GOT3 (cell line): ENCODE data around the gene PPARD.
"Not testable (repeated sequence)": the region's sequence is repeated elsewhere in the genome, so short reads cannot be mapped to it uniquely, and the experiment has no call there.

Experiments used
- DNase-seq: peaks from one replicate; lab custom pipeline; 2025; ENCODE audit warnings: mixed read lengths; lab: John Stamatoyannopoulos, UW

Gene PPARD

DNA sequence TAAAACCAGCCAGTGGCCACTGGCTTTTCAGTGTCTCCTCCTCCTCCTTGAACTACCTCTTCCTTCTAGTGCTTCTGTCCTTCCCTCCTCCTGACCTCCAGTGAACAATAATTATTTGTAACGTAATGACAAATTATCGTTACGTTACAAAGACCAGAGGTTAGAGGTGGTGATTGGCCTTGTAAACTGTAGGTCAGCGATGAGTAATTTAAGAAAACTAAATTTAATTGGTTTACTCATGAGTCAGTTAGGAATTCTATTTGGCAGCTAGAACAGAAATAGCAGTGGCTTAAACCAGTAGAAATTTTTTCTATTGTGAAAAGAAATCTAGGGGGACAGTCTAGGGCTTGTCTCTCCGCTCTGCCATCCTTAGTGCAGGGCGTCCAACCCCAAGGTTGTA is 38.8 kb downstream of the PPARD start:
- DNase-seq: no peak

DNA sequence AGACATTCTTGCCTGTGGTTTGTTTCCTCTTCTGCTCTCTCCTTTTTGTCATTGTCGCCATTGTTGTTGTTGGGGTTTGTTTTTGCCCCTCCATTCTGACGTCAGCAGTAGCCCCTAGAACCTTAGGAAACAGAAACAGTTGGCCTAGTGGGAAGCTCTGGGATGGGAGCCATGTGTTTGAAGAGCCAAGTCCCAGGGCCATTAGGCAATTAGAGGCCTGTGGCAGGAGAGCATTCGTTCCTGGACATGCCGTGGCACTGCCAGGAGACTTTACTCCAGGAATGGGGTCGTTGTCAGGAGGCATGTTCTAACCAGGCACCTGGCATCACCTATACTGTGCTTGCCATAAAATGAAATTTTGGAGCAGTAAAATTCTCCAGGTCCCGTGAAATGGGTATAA is 39.7 kb downstream of the PPARD start:
- DNase-seq: no peak

DNA sequence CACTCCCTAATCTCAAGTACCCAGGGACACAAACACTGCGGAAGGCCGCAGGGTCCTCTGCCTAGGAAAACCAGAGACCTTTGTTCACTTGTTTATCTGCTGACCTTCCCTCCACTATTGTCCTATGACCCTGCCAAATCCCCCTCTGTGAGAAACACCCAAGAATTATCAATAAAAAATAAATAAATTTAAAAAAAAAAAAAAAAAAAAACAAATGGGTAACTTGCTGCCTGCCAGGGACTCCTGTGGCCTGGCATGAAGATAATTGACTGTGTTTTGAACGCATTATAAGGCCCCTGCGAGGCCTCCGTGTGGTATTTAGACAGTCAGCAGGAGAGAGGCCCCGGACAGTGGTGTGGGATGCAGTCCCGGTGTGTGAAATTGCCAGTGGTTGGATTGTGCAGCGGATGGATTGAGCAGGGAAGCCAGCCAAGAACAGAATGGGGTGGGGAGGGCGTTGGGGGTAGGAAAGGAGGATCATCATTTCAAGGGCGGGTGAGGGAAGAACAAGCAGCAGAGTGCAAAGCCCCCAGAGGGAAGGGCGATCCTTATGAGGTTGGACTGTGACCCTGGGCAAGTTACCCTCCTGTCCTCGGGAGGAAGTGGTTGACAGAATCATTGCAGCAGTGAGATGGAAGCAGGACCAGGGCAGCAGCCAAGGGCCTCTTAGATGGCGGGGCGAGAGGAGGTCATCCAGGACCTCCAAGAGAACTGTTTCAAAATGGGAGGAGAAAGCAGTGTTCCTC is 43.3 kb downstream of the PPARD start:
- no peak for DNase-seq

DNA sequence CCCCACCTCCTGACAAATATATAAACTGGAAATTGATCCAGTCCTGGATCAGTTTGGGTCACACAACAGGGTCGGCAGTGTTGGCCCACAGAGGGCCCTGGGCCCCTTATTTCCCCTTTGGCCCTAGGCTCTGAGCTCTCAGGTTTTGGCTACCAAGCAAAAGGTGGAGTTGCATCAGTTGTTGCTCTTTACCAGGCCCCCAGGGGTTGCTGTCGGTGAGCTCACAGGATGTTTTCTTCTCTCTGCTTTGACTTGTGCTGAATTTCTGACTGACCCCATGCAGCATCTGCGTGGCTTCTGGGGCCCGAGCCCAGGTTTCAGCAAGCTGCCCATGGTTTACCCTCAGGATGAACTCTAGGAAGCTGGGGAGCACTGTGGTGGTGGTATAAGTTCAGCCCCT is 44.6 kb downstream of the PPARD start:
- DNase-seq: no peak

DNA sequence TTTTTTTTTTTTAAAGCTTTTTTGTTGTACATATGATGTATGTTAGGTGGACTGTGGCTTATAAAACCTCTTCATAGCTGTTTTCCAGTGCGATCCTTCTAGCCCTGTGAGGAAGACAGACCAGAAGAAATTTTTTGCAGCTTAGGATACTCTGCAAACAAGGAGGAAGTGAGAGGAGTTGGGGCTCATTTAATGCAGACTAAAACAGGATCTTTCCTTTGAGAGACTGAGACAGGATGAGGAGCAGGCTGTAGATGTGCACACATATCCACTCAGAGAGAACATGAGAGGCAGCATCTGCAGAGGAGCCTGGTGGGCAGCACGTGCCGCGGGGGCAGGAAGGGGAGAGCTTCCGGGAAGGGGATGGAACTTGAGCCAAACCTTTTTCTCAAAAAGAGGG is 45.7 kb downstream of the PPARD start:
- no peak for DNase-seq

DNA sequence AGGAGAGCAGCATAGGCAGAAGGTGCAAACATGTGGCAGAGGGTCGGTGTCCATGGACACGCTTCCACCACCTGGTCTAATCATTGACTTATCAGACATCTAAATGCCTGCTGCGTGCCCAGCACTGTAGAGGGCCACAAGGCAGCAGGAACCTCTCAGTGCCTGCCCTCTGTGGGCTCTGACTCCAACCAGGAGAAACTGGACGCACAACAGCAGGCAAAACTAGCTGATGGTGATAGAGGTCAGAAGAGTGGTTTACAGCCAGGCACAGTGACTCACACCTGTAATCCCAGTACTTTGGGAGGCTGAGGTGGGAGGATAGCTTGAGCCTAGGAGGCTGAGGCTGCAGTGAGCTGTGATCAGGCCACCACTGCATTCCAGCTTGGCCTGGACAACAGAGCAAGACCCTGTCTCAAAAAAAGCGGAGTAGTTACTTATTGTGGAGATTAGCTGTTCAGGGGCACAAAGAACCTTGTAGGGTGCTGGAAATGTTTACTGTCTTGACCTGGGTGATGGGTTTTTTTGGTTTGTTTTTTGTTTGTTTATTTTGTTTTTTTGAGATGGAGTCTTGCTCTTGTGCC is 46.5 kb downstream of the PPARD start:
- DNase-seq: no peak

DNA sequence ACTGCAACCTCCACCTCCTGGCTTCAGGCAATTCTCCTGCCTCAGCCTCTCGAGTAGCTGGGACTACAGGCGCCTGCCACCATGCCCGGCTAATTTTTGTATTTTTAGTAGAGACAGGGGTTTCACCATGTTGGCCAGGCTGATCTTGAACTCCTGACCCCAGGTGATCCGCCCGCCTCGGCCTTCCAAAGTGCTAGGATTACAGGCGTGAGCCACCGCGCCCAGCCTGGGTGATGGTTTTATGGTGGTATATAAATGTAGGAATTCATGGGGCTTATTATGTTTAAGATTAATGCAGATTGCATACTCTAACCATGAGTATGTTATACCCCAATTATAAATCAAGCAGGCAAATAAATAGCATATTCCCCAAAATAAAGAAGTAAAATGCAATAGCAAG is 47.0 kb downstream of the PPARD start:
- not testable (repeated sequence) for DNase-seq

DNA sequence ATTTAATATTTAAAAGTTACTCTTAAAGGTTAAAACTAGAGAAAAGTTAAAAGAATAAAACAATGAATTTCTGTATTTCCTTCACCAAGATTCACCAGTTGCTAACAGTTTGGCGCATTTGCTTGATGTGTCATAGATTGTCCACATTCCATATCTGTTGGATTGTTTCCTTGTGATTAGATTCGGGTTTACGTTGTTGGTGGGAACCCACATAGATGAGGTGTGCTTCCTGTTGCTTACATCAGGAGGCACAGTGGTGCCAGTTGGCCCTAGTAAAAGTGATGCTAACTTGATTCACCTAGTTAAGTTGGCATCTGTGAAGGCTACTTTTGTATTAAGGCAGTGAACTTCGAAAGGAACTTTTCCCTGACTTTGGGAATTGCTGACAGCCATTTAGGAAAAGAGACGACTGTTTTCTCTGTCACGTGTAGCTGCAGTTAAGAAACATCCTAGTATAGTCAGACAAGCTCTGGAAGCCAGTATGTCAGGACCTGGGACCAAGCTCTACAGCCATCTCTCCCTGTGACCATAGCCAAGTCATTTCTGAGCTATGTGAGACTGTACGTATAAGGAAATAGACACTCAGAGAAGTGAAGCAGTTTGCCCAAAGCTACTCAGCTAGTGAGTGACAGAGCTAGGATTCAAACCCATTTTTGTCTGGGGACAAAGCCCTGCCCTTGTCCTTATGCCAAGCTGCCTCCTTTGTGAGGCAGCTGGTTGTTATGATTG is 49.0 kb downstream of the PPARD start:
- no peak for DNase-seq

DNA sequence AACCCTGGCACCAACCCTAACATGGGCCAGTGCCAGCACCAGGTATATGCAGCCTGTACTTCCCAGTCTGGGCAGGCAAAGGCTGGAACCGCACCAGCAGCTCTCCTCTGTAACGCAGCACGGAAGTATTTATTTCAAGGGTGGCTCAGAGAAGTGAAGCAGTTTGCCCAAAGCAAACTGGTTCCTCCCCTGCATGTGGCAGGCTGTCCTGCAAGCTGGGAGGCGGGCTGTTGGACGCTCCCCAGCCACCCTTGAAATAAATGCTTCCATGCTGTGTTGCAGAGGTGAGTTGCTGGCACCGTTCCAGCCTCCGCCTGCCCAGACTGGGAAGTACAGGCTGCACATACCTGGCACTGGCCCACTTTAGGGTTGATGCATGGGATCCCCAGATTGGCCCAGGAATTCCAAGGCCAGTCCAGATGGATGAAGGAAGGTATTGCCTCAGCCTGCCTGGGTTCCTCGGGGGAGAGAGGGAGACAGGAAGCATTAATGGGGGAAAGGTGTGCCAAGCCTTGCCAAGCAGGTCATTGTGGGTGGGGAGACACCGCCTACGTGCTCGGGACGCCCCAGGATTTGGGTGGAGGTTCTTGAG is 49.8 kb downstream of the PPARD start:
- no peak for DNase-seq

DNA sequence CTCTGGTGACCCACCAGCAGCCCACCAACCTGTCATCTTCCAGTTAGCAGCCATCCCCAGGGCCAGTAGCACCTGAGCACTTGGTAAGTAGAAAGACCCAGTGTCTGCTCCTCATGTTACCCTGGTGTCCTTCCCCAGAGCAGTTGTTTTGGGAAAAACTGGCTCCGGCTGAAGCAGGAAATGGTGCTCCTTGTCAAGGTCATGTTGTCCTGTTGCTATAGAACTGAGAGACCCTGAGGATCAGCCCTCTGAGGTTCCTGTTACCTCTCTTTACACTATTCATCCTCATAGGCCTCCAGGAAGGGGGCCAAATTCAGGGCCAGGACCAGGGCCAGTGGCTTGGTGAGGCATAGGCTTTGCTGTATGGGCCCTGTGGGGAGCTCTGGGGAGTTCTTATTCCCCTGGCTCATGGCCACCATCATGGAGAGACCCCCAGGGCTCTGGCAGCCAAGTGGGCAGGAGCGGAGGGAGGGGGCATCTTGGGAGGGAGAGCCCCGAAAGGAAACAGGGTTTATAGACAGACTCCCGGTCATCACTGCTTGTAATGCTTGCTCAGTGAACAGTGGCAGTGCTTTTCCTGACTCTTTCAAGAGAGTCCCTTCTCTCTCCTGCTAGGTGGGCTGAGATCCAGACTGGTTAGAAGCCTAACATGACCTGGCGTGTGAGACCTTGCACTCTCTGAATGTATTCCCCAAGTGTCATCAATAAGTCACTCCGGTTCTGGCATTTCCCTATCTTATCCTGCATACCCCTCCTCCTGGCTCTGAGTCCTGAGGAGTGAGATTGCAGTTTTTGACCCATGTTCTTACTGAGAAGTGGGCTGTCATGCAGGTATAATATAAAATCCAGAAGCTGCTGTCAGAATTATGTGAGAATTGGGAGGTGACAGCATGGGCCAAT is 50.7 kb downstream of the PPARD start:
- DNase-seq: no peak

DNA sequence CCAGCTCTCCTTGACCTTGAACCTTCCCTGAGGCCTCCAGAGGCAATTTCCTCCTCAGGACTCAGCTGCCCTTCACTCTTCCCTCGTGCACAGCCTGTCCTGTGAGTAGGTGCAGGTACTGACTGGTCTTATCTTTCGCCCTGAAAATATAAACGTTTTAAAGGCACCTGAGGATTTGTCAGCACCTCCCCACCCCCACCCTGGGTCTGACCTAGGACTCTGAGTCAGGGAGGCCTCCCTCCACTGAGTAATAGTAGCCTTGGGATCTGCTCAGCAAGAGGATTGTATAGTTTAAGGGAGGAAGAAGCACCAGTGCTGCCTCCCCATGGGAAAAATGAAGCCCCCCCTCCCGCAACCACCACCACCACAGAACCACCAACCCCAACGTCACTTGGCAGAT is 54.6 kb downstream of the PPARD start:
- DNase-seq: no peak

DNA sequence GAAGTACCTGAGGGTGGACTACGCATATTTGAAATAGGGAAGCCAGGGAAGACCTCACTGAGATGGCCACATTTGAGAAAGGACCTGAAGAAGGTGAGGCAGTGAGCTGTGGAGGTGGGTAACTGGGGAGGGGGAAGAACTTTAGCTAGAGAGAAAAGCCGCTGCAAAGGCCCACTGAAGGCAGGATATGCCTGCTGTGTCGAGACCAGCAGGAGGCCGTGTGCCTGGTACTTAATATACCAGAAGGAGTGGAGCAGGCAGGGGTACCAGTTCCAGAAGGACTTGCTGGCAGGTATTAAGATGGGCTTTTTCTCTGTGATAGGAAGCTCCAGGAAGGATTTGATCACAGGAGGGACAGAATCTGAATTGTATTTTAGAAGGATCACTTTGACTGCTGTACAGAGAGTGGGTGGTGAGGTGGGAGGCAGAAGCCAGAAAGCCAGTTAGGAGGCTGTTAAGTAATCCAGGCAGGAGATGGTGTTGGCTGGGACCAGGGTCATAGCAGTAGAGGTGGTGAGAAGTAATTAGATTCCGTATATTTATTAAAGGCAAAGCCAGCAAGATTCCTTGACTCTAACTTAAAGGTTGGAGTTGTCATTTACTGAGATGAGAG is 55.6 kb downstream of the PPARD start:
- no peak for DNase-seq

DNA sequence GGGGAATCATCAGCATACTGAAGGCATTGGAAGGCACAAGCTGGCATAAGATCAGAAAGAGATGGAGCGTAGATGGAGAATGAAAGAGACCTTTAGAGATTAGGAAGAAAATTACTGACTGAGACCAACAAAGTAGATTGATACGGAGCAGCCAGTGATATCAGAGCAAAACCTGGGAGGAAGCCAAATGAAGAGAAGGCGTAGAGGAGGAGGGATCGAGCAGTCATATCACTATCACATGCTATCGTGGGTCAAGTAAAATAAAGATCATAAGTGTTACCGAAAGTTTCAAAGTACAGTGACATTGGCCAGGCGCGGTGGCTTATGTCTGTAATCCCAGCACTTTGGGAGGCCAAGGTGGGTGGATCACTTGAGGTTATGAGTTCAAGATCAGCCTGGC is 56.2 kb downstream of the PPARD start:
- no peak for DNase-seq

DNA sequence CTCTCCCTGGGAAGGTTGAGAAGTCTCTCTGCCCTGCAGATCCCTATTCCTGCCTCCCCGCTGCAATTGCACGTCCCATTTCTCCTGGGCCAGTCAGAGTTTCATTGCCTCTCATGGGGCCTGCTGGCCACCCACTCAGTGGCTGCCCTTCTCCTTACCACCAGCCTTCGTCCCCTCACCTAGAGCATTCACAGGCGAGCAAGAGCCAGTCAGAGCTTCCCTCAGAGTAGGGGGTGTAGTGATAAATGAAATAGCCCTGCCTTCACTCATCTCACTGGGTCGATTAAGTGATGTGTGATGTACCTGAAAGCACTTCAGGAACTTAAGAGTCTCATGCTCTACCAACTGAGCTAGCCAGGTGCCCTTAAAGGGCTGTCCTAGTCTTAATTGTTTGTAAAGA is 57.8 kb downstream of the PPARD start:
- no peak for DNase-seq

DNA sequence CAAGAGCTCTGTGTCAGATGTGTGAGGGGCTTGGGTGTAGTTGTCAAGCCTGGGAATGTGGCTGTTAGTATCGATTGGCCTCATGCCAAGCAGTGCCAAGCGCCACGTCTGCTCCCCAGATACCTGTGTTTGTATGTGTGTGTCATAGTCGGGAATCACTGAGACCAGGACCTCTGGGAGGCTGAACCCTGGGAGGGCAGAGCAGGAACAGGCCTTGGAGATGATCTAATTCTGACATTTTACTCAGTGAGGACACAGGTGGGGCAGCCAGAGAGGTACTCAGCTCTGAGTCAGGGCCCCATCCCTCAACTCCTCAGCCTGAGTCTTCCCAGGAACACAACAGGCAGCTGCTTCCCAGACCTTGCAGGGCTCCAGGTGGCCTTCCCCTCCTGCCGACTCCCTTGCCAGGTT is 58.5 kb downstream of the PPARD start:
- DNase-seq: no peak

DNA sequence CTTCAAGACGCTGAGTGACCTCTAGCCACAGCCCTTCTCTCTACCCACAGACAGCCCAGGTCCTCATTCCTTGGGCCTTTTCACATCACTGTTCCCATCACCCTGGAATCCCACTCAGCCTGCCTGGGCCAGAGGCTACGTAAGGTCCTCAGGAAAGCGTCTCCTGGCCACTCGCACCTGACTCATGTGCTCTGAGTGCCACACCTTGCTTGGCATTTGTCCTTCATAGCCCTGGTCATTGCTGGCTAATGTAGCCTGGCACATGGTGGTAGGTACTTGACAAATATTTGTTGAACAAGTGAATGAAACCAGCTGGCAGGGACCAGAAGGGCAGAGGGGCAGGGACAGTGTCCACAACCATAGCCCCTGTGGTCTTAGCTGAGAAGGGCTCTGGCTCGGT is 59.2 kb downstream of the PPARD start:
- DNase-seq: no peak

DNA sequence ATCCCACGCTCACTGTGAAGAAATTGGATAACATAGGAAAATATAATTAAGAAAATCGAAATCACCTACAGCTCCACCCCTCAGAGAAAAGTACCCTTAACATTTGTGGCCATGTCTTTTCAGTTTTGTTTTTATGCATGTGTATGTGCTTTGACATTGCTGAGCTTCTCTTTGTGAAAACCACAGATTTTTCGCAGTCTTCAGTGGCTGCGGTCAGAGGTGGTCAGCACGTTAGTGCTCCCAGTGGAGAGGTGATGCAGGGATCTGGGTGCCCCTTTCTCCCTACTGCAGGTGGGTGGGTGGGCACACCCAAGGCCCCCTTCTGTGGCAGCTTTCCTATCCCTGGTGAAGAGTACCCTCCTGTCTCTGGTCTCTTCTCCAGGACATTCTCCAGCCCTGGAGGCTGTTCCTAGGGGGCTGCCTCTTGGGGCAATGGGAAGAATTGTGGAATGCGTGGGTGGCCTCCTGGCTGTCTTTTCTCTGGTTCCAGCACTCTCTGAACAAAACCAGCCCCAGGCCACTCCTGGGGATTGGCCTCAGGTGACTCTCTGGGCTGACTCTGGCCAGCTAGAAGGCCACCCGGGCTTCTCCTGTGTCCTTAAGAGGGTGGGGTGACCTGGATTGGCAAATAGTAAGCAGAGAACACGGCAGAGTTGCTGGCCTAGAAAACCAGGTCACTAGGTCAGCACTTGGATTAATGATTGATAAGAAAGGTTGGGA is 59.9 kb downstream of the PPARD start:
- no peak for DNase-seq

DNA sequence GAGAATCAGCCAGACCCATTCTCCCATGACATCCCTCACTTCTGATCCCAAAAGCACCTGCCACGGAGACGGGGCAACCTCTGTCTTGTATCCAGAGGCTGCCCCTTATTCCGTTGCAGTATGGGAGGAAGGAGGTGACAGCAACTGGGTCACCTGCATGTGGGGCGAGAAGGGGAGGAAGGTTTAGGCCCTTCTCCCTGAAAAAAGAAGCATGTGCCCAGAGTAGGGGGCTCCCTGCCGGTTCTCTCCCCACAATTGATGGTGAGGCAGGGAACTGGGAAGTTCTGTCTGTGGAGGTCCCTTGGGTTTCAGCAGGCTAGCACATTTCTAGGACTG is 60.5 kb downstream of the PPARD start:
- no peak for DNase-seq

DNA sequence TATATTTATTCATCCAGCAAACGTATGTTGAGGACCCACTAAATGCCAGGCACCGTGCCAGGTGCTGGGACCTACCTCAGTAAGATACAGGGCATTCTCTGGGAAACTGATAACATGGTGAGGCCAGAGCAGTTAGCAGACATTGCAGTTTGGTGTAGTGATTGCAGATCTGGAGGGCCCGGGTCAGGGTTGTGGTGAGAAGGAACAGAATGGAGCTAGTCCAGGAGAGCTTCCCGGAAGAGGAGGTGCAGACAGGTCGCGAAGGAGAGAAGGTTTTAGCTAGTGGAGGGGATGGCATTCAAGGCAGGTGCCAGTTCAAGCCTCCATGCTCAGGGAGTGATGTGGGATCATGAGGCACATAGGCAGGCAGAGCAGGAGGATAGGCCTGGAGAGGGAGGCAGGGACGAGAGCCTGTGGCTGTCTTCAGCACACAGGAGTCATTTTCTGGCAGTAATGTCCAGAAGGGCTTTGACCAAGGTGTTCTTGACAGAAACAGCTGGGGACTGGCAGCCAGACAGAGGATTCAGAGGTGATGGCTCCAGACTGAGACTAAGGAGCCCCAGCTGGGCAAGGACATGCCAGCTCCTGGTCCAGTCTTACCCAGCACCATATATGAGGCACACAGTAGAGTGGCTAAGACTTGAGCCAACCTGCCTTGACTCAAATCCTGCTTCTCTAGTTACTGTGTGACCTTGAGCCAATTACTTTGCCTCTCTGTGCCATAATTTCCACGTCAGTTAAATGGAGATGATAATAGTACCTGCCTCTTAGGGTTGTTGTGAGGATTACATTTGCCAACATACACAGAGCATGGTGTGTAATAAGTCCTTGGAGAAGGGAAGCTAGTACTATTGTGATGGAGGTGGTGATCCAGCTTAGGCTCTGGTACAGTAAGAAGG is 61.4 kb downstream of the PPARD start:
- DNase-seq: no peak
